Limb (tissue), 2 donors: Measurements from ENCODE around the gene SHANK1.

Source experiments
- DNase-seq, 2 donors: peaks; one replicate each; pipeline ENCODE4 v3.0.0-alpha.2; 2016; ENCODE audit errors: extremely low spot score in 2 of 2

SHANK1 gene

GRCh38 chr19:50686310-50687032 is 33.1 kb downstream of the SHANK1 start:
- no peak for DNase-seq

- DNase-seq: peak; percentile 50 to 88
Observed at GRCh38 chr19:50679177-50680125, 40.2 kb downstream of the SHANK1 start.

- DNase-seq: no peak
Observed at GRCh38 chr19:50678323-50678722, 41.3 kb downstream of the SHANK1 start.

GRCh38 chr19:50677636-50678035 is 42.0 kb downstream of the SHANK1 start:
- DNase-seq: no peak

GRCh38 chr19:50676625-50677197 is 42.9 kb downstream of the SHANK1 start:
- no peak for DNase-seq

- no peak for DNase-seq
Observed at GRCh38 chr19:50673118-50673517, 46.5 kb downstream of the SHANK1 start.

- no peak for DNase-seq
Observed at GRCh38 chr19:50670102-50670380, 49.6 kb downstream of the SHANK1 start.

- peak in 1 of 2 donors; percentile 53 for DNase-seq
Observed at GRCh38 chr19:50669302-50670101, 50.1 kb downstream of the SHANK1 start.

- DNase-seq: no peak
Observed at GRCh38 chr19:50668879-50669278, 50.7 kb downstream of the SHANK1 start.

- DNase-seq: no peak
Observed at GRCh38 chr19:50668416-50668815, 51.2 kb downstream of the SHANK1 start.

GRCh38 chr19:50667759-50668231 is 51.8 kb downstream of the SHANK1 start:
- DNase-seq: no peak

GRCh38 chr19:50667177-50667758 is 52.3 kb downstream of the SHANK1 start:
- peak in 1 of 2 donors; percentile 43 for DNase-seq

GRCh38 chr19:50666346-50667176 is 53.0 kb downstream of the SHANK1 start:
- peak in 1 of 2 donors; percentile 33 for DNase-seq

GRCh38 chr19:50664204-50664603 is 55.4 kb downstream of the SHANK1 start:
- DNase-seq: no peak

GRCh38 chr19:50663482-50663790 is 56.2 kb downstream of the SHANK1 start:
- no peak for DNase-seq

- DNase-seq: no peak
Observed at GRCh38 chr19:50662651-50663481, 56.7 kb downstream of the SHANK1 start.

GRCh38 chr19:50661766-50662650 is 57.6 kb downstream of the SHANK1 start:
- no peak for DNase-seq

GRCh38 chr19:50661023-50661422 is 58.6 kb downstream of the SHANK1 start:
- DNase-seq: no peak

GRCh38 chr19:50660088-50660366 is 59.6 kb downstream of the SHANK1 start:
- no peak for DNase-seq
